HepG2 (cell line): Measurements from ENCODE around the gene CXCR5. TPM values are rescaled to one million over a fixed set of nuclear protein-coding genes. Genes with fewer than 3 reads are reported as not detected.

Experiments
- CAMTA2 ChIP-seq: sonication (generic); formaldehyde crosslinking; IDR thresholded peaks from 2 replicates; pipeline ENCODE4 v1.4.0; 2020; ENCODE audit warnings: mild to moderate bottlenecking, missing genetic modification reagents, borderline replicate concordance
- CHCHD3 ChIP-seq: sonication (generic); formaldehyde crosslinking; IDR thresholded peaks from 2 replicates; pipeline ENCODE4 v1.8.0; 2022; ENCODE audit warnings: mild to moderate bottlenecking, missing genetic modification reagents, moderate library complexity
- ERF ChIP-seq: IDR thresholded peaks from 2 replicates; pipeline ENCODE4 v1.6.1; 2018; ENCODE audit warnings: missing biosample characterization, missing genetic modification reagents
- GLI4 ChIP-seq: sonication (generic); formaldehyde crosslinking; IDR thresholded peaks from 2 replicates; pipeline ENCODE4 v1.5.1; 2020; ENCODE audit warnings: missing genetic modification reagents, mild to moderate bottlenecking, moderate library complexity, borderline replicate concordance
- HOXD1 ChIP-seq: sonication (generic); formaldehyde crosslinking; IDR thresholded peaks from 2 replicates; pipeline ENCODE4 v1.5.0; 2020; ENCODE audit warnings: missing genetic modification reagents
- JARID2 ChIP-seq: sonication (generic); formaldehyde crosslinking; IDR thresholded peaks from 2 replicates; pipeline ENCODE4 v1.8.1; 2023; ENCODE audit warnings: missing genetic modification reagents, inconsistent platforms; ENCODE audit not compliant: insufficient replicate concordance
- KDM5A ChIP-seq: fragments of 200-600 bp; sonication (generic); IDR thresholded peaks from 2 replicates; pipeline ENCODE4 v1.7.0; 2018; ENCODE audit warnings: antibody characterized with exemption, mild to moderate bottlenecking, low read length, borderline replicate concordance
- KDM6A ChIP-seq: IDR thresholded peaks from 2 replicates; pipeline ENCODE4 v1.6.1; 2016; ENCODE audit warnings: low read depth
- MATR3 ChIP-seq: sonication (generic); formaldehyde crosslinking; IDR thresholded peaks from 2 replicates; pipeline ENCODE4 v1.4.0; 2020; ENCODE audit warnings: missing genetic modification reagents
- PRPF4 ChIP-seq: fragments of 200-400 bp; formaldehyde crosslinking; IDR thresholded peaks from 2 replicates; pipeline ENCODE4 v1.6.1; 2016; ENCODE audit warnings: low read length, low read depth; ENCODE audit not compliant: poor library complexity, severe bottlenecking
- SP4 ChIP-seq: sonication (generic); formaldehyde crosslinking; IDR thresholded peaks from 2 replicates; pipeline ENCODE4 v1.8.1; 2023; ENCODE audit warnings: mild to moderate bottlenecking, missing genetic modification reagents
- TMF1 ChIP-seq: sonication (generic); formaldehyde crosslinking; IDR thresholded peaks from 2 replicates; pipeline ENCODE4 v1.8.1; 2022; ENCODE audit warnings: low read depth, missing genetic modification reagents
- ZNF562 ChIP-seq: sonication (generic); formaldehyde crosslinking; IDR thresholded peaks from 2 replicates; pipeline ENCODE4 v1.8.0; 2022; ENCODE audit warnings: missing genetic modification reagents, borderline replicate concordance
- ZNF75D ChIP-seq: sonication (generic); formaldehyde crosslinking; IDR thresholded peaks from 2 replicates; pipeline ENCODE4 v1.8.1; 2023; ENCODE audit warnings: missing genetic modification reagents, mild to moderate bottlenecking, borderline replicate concordance
- polyA plus RNA-seq, 8 experiments: library from polyadenylated mRNA; depleted of rRNA in 3 of 8; stranded (reverse) in 7 of 8; unstranded in 1 of 8; fragments of >200 nt; fragmentation: Illumina TruSeq in 4 of 8; extraction: Trizol in 4 of 8; gene quantifications; 2 replicates each; pipeline versions ENCODE4 v1.2.1 to v1.2.3, GENCODE V29; 2011 to 2016; ENCODE audit warnings: low read depth in 4 of 8, missing spikeins in 1 of 8, mixed read lengths in 1 of 8; ENCODE audit not compliant: insufficient read depth in 1 of 8
- total RNA-seq, 5 experiments: library from RNA; depleted of rRNA; stranded (reverse); fragments of >200 nt; fragmentation: Illumina TruSeq; extraction: Trizol; gene quantifications; 2 replicates each; pipeline ENCODE4 v1.2.3, GENCODE V29; 2016; ENCODE audit warnings: low read depth in 1 of 5
- TF ChIP-seq, protein P1 (sequence below): sonication (generic); formaldehyde crosslinking; IDR thresholded peaks from 2 replicates; pipeline ENCODE4; 2020; ENCODE audit warnings: missing genetic modification reagents, mild to moderate bottlenecking, borderline replicate concordance
- TF ChIP-seq, protein P2 (sequence below): sonication (generic); formaldehyde crosslinking; IDR thresholded peaks from 2 replicates; pipeline ENCODE4 v1.5.1; 2020; ENCODE audit warnings: missing genetic modification reagents, mild to moderate bottlenecking, borderline replicate concordance
- TF ChIP-seq, protein P3 (sequence below): sonication (generic); formaldehyde crosslinking; conservative IDR thresholded peaks from 2 replicates; pipeline ENCODE4 v1.4.0; 2020; ENCODE audit warnings: missing genetic modification reagents
- TF ChIP-seq, protein P4 (sequence below): sonication (generic); formaldehyde crosslinking; IDR thresholded peaks from 2 replicates; pipeline ENCODE4 v1.8.1; 2023; ENCODE audit warnings: mild to moderate bottlenecking, missing genetic modification reagents
- TF ChIP-seq, protein P5 (sequence below): sonication (generic); formaldehyde crosslinking; IDR thresholded peaks from 2 replicates; pipeline ENCODE4 v1.4.0; 2020; ENCODE audit warnings: missing genetic modification reagents

Gene CXCR5
- total and polyA plus RNA-seq, 2 of the 13 experiments (the other 11 are each of a cell fraction or from before 2014, with no cell fraction given), result not detected

DNA sequence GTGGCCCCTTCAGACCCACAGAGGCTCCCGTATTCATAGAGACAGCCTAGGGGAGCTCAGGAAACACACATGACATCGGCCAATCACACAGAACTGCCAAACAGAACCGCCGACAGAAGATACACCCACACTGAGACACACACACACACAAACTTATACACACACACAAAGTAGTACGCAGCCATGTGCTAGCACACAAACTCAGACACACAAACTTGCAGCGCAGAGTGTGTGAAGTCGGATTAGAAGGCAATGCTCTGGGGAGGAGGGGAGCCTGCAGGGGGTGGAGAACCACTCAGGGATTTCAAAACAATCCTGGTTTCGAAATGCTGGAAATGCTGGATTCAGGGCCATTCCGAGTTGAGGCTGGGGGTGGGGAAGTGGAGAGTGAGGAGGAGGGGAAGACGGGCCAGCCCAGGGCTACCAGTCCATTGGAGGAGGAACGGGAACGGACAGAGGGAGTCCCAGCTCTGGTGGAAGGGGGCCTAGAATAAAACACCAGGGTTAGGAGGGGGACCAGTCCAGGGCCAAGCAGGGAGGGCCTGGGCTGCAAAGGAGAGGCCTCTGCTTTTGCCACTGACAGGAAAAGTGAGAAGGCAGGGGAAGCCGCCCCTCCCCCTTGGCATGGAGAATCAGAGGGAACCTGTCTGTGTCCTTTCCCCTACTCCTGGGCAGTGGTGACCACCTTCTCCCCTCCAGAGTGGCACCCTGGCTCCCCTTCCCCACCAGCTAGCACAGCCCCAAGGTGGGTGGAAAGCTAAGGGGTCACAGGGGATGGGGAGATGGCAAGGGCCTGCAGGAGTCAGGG, 37.6 kb downstream of the CXCR5 start (continued):
- TF ChIP-seq, protein P1, sequence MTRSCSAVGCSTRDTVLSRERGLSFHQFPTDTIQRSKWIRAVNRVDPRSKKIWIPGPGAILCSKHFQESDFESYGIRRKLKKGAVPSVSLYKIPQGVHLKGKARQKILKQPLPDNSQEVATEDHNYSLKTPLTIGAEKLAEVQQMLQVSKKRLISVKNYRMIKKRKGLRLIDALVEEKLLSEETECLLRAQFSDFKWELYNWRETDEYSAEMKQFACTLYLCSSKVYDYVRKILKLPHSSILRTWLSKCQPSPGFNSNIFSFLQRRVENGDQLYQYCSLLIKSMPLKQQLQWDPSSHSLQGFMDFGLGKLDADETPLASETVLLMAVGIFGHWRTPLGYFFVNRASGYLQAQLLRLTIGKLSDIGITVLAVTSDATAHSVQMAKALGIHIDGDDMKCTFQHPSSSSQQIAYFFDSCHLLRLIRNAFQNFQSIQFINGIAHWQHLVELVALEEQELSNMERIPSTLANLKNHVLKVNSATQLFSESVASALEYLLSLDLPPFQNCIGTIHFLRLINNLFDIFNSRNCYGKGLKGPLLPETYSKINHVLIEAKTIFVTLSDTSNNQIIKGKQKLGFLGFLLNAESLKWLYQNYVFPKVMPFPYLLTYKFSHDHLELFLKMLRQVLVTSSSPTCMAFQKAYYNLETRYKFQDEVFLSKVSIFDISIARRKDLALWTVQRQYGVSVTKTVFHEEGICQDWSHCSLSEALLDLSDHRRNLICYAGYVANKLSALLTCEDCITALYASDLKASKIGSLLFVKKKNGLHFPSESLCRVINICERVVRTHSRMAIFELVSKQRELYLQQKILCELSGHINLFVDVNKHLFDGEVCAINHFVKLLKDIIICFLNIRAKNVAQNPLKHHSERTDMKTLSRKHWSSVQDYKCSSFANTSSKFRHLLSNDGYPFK, result no peak; the same call in 1 of the 2 replicates
- peak; percentile 100 for TF ChIP-seq PRPF4
- no peak for TF ChIP-seq CHCHD3 (CRISPR knock-in tag)
- no peak for TF ChIP-seq ZNF562 (CRISPR knock-in tag)
- no peak for TF ChIP-seq SP4 (CRISPR knock-in tag)
- no peak for TF ChIP-seq TMF1 (CRISPR knock-in tag)
- TF ChIP-seq, protein P2, sequence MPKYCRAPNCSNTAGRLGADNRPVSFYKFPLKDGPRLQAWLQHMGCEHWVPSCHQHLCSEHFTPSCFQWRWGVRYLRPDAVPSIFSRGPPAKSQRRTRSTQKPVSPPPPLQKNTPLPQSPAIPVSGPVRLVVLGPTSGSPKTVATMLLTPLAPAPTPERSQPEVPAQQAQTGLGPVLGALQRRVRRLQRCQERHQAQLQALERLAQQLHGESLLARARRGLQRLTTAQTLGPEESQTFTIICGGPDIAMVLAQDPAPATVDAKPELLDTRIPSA (CRISPR knock-in tag), result no peak
- TF ChIP-seq, protein P3, sequence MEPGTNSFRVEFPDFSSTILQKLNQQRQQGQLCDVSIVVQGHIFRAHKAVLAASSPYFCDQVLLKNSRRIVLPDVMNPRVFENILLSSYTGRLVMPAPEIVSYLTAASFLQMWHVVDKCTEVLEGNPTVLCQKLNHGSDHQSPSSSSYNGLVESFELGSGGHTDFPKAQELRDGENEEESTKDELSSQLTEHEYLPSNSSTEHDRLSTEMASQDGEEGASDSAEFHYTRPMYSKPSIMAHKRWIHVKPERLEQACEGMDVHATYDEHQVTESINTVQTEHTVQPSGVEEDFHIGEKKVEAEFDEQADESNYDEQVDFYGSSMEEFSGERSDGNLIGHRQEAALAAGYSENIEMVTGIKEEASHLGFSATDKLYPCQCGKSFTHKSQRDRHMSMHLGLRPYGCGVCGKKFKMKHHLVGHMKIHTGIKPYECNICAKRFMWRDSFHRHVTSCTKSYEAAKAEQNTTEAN (CRISPR knock-in tag), result no peak
- no peak for TF ChIP-seq MATR3 (CRISPR knock-in tag)
- no peak for TF ChIP-seq ZNF75D (CRISPR knock-in tag)
- TF ChIP-seq KDM5A, result peak; percentile 33; the same call in 1 of the 2 replicates
- TF ChIP-seq JARID2 (CRISPR knock-in tag), result no peak
- TF ChIP-seq, protein P4, sequence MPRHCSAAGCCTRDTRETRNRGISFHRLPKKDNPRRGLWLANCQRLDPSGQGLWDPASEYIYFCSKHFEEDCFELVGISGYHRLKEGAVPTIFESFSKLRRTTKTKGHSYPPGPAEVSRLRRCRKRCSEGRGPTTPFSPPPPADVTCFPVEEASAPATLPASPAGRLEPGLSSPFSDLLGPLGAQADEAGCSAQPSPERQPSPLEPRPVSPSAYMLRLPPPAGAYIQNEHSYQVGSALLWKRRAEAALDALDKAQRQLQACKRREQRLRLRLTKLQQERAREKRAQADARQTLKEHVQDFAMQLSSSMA (CRISPR knock-in tag), result no peak
- no peak for TF ChIP-seq CAMTA2 (CRISPR knock-in tag)
- TF ChIP-seq GLI4 (CRISPR knock-in tag), result no peak
- peak; percentile 33; the same call in 1 of the 2 replicates for TF ChIP-seq ERF (CRISPR knock-in tag)
- TF ChIP-seq KDM6A, result 0 out of 2 replicates have a peak, but pooled peaks have one; percentile 70
- TF ChIP-seq HOXD1, result no peak
- TF ChIP-seq, protein P5, sequence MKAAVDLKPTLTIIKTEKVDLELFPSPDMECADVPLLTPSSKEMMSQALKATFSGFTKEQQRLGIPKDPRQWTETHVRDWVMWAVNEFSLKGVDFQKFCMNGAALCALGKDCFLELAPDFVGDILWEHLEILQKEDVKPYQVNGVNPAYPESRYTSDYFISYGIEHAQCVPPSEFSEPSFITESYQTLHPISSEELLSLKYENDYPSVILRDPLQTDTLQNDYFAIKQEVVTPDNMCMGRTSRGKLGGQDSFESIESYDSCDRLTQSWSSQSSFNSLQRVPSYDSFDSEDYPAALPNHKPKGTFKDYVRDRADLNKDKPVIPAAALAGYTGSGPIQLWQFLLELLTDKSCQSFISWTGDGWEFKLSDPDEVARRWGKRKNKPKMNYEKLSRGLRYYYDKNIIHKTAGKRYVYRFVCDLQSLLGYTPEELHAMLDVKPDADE (CRISPR knock-in tag), result no peak
